ENCODE data around the gene EFNA5.

EFNA5 gene

GRCh38 chr5:107542428-107542827 is 128.3 kb downstream of the EFNA5 start:
- no peak for TF ChIP-seq CTCF (conservative IDR thresholded peaks at IDR 0.05; ENCODE audit: low read length)
- H3K4me3 ChIP-seq (ENCODE audit: low read length), result no peak overlapping the region; the same call in 1 of the 2 replicates
- peak; percentile 67 for DNase-seq (ENCODE audit: low read depth)

DNA sequence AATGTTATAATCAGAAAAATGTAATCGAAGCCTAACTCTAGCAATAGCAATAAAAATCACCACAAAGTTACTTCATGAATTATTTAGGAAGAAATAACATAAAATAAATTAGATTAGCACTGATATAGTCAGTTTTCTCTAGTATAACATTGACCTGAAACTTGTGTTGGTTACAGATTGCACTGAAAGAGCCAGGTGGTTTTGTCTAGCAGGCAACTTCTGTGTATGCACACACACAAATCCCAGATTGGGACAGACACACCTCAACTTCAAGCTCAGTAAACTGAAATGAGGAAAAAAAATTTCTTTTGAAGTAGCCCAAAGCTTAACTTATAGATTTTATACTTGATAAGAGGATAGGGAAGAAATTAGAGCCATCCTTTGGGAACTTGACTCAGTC is 129.3 kb downstream of the EFNA5 start:
- no peak for TF ChIP-seq CTCF (conservative IDR thresholded peaks at IDR 0.05; ENCODE audit: low read length)

GRCh38 chr5:107539726-107540330 is 130.9 kb downstream of the EFNA5 start:
- no peak for TF ChIP-seq CTCF (conservative IDR thresholded peaks at IDR 0.05; ENCODE audit: low read length)
- DNase-seq (ENCODE audit: low read depth), result no peak
- H3K4me3 ChIP-seq (ENCODE audit: low read length), result no peak overlapping the region

More for the DNA sequence above, 129.3 kb downstream of the EFNA5 start:
- no peak overlapping the region for H3K4me3 ChIP-seq (ENCODE audit: low read length)
- no peak for DNase-seq (ENCODE audit: low read depth)

GRCh38 chr5:107538805-107539445 is 131.8 kb downstream of the EFNA5 start:
- no peak for TF ChIP-seq CTCF (conservative IDR thresholded peaks at IDR 0.05; ENCODE audit: low read length)
- DNase-seq (ENCODE audit: low read depth), result no peak
- no peak overlapping the region for H3K4me3 ChIP-seq (ENCODE audit: low read length)

DNA sequence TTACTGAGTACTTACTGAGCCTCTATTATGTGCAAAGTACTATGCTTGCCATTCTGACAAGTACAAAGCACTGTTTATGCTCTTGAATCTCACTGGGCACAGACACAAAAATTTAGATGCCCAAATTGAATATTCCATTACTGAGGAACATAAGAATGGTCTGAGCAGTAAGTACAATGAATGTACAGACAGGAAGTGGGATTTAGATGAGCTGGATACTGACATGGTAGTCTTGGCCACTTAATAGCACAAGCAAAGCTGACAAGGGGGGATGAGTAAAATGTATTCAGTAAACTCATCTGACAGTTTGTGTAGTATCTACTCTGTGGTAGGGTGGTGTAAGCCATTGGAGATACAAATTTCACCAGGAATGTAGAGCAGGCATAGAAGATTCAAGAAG is 132.4 kb downstream of the EFNA5 start:
- no peak for DNase-seq (ENCODE audit: low read depth)
- TF ChIP-seq CTCF (conservative IDR thresholded peaks at IDR 0.05; ENCODE audit: low read length), result no peak
- no peak overlapping the region for H3K4me3 ChIP-seq (ENCODE audit: low read length)

- no peak for DNase-seq (ENCODE audit: low read depth)
- no peak for TF ChIP-seq CTCF (conservative IDR thresholded peaks at IDR 0.05; ENCODE audit: low read length)
- H3K4me3 ChIP-seq (ENCODE audit: low read length), result no peak overlapping the region
Measured at GRCh38 chr5:107535849-107536248, 134.9 kb downstream of the EFNA5 start.

All from AG10803 (cell line).